Prostate gland (tissue), 2 donors: ENCODE measurements around the gene DMXL1.

Experiments used
- CTCF ChIP-seq, 4 experiments: fragments of 200-600 bp in 2 of 4; fragments of 450-650 bp in 2 of 4; sonication (generic) in 2 of 4; IDR thresholded peaks; 1 replicate in 3 of 4; 2 replicates in 1 of 4; pipeline ENCODE4 v1.5.1; 2016 to 2019; ENCODE audit warnings: antibody characterized with exemption in 4 of 4, mild to moderate bottlenecking in 2 of 4, moderate library complexity in 2 of 4
- POLR2A ChIP-seq: fragments of 450-650 bp; IDR thresholded peaks from one replicate; pipeline ENCODE4 v1.6.1; 2016; ENCODE audit warnings: antibody characterized with exemption, mild to moderate bottlenecking
- POLR2AphosphoS5 ChIP-seq: sonication (generic); formaldehyde crosslinking; IDR thresholded peaks from one replicate; pipeline ENCODE4 v1.6.1; 2017; ENCODE audit warnings: antibody characterized with exemption

- no peak for TF ChIP-seq CTCF (IDR thresholded peaks at IDR 0.05)
- no peak for TF ChIP-seq POLR2A
- no peak for TF ChIP-seq POLR2AphosphoS5
Measured at GRCh38 chr5:119178435-119178834, 107.5 kb downstream of the DMXL1 start.
